OCI-LY3 (cell line): ENCODE measurements around the gene RHCG.

Experiments used
- CTCF ChIP-seq: fragments of 200-600, 300-600 bp; sonication (generic); IDR thresholded peaks from 2 replicates; pipeline ENCODE4 v1.5.1; 2014; ENCODE audit warnings: antibody characterized with exemption, low read length, low read depth
- EZH2phosphoT487 ChIP-seq: fragments of 200-600 bp; shearing (Covaris generic); IDR thresholded peaks from 2 replicates; pipeline ENCODE4 v1.6.1; 2018; ENCODE audit warnings: antibody characterized with exemption, mixed run types, low read depth

GRCh38 chr15:89447676-89448075 is 48.7 kb downstream of the RHCG start:
- TF ChIP-seq CTCF: no peak
- TF ChIP-seq EZH2phosphoT487: no peak
